ENCODE measurements around the gene EPHB2.
"Not testable (repeated sequence)": the region's sequence is repeated elsewhere in the genome, so short reads cannot be mapped to it uniquely, and the experiment has no call there.

The EPHB2 gene

GRCh38 chr1:22837332-22837731 lies 126.7 kb downstream of the EPHB2 start:
- TF ChIP-seq CTCF (IDR thresholded peaks at IDR 0.05): no peak
- no peaks in the 10 kb centered on the region for H3K9me3 ChIP-seq
- peaks cover under 1% of the 10 kb centered on the region for H3K27me3 ChIP-seq
- no peaks in the 10 kb centered on the region for H3K4me1 ChIP-seq (ENCODE audit: control insufficient read depth in 1 of 2, insufficient read depth in 1 of 2, low read depth in 1 of 2, low read length in 1 of 2)
- no peak overlapping the region for H3K4me3 ChIP-seq (ENCODE audit: low read depth in 1 of 2, low read length in 1 of 2)
- no peaks in the 10 kb centered on the region for H3K36me3 ChIP-seq
- no peak overlapping the region for H3K27ac ChIP-seq

GRCh38 chr1:22838965-22839364 lies 128.3 kb downstream of the EPHB2 start:
- H3K27ac ChIP-seq: no peak overlapping the region
- H3K4me1 ChIP-seq (ENCODE audit: control insufficient read depth in 1 of 2, insufficient read depth in 1 of 2, low read depth in 1 of 2, low read length in 1 of 2): no peaks in the 10 kb centered on the region
- no peaks in the 10 kb centered on the region for H3K9me3 ChIP-seq
- H3K36me3 ChIP-seq: no peaks in the 10 kb centered on the region
- no peak for TF ChIP-seq CTCF (IDR thresholded peaks at IDR 0.05)
- H3K27me3 ChIP-seq: peaks cover 9% of the 10 kb centered on the region
- no peak overlapping the region for H3K4me3 ChIP-seq (ENCODE audit: low read depth in 1 of 2, low read length in 1 of 2)

- Histone ChIP-seq H3K9me3 (no peaks in the 10 kb centered on the region), H3K4me1 (ENCODE audit: control insufficient read depth in 1 of 2, insufficient read depth in 1 of 2, low read depth in 1 of 2, low read length in 1 of 2) (no peaks in the 10 kb centered on the region), H3K27me3 (peaks cover 10% of the 10 kb centered on the region), H3K4me3 (ENCODE audit: low read depth in 1 of 2, low read length in 1 of 2) (no peak overlapping the region), H3K36me3 (no peaks in the 10 kb centered on the region), H3K27ac (no peak overlapping the region)
- TF ChIP-seq CTCF (IDR thresholded peaks at IDR 0.05): no peak
These were observed 129.2 kb downstream of the EPHB2 start for GRCh38 chr1:22839806-22840205.

- Histone ChIP-seq H3K9me3 (no peaks in the 10 kb centered on the region), H3K4me1 (ENCODE audit: control insufficient read depth in 1 of 2, insufficient read depth in 1 of 2, low read depth in 1 of 2, low read length in 1 of 2) (no peaks in the 10 kb centered on the region), H3K36me3 (no peaks in the 10 kb centered on the region), H3K27ac (no peak overlapping the region), H3K27me3 (peaks cover 22% of the 10 kb centered on the region), H3K4me3 (ENCODE audit: low read depth in 1 of 2, low read length in 1 of 2) (no peak overlapping the region)
- no peak for TF ChIP-seq CTCF (IDR thresholded peaks at IDR 0.05)
These were observed 130.5 kb downstream of the EPHB2 start for GRCh38 chr1:22841142-22841541.

- Histone ChIP-seq H3K36me3 (no peaks in the 10 kb centered on the region), H3K9me3 (no peaks in the 10 kb centered on the region), H3K4me1 (ENCODE audit: control insufficient read depth in 1 of 2, insufficient read depth in 1 of 2, low read depth in 1 of 2, low read length in 1 of 2) (no peaks in the 10 kb centered on the region), H3K4me3 (ENCODE audit: low read depth in 1 of 2, low read length in 1 of 2) (no peak overlapping the region), H3K27ac (no peak overlapping the region), H3K27me3 (peaks cover 28% of the 10 kb centered on the region)
- TF ChIP-seq CTCF (IDR thresholded peaks at IDR 0.05): no peak
These were observed 131.2 kb downstream of the EPHB2 start for GRCh38 chr1:22841860-22842281.

- not testable (repeated sequence) for H3K4me1 ChIP-seq (ENCODE audit: control insufficient read depth in 1 of 2, insufficient read depth in 1 of 2, low read depth in 1 of 2, low read length in 1 of 2); H3K9me3 ChIP-seq; H3K36me3 ChIP-seq; H3K4me3 ChIP-seq (ENCODE audit: low read depth in 1 of 2, low read length in 1 of 2); H3K27ac ChIP-seq
- peaks cover 34% of the 10 kb centered on the region for H3K27me3 ChIP-seq
These were observed 133.0 kb downstream of the EPHB2 start for GRCh38 chr1:22843441-22844183.
